Stomach smooth muscle (tissue), 2 donors: ENCODE measurements around the gene FAM72B.
"Not testable (repeated sequence)": the region's sequence is repeated elsewhere in the genome, so short reads cannot be mapped to it uniquely, and the experiment has no call there.

ENCODE experiments used
- H3K27ac ChIP-seq: one replicate; pipeline ENCODE4 v1.7.0; 2013; ENCODE audit warnings: mild to moderate bottlenecking, low read length, inconsistent platforms
- H3K27me3 ChIP-seq, 2 donors: one replicate each; pipeline ENCODE4 v1.7.0; 2013; ENCODE audit warnings: low read length in 2 of 2; ENCODE audit not compliant: insufficient read depth in 2 of 2, control insufficient read depth in 1 of 2
- H3K36me3 ChIP-seq, 2 donors: one replicate each; pipeline ENCODE4 v1.7.0; 2013; ENCODE audit warnings: low read length in 2 of 2; ENCODE audit not compliant: control insufficient read depth in 2 of 2, insufficient read depth in 2 of 2
- H3K4me1 ChIP-seq: one replicate; pipeline ENCODE4 v1.7.0; 2013; ENCODE audit warnings: low read length; ENCODE audit not compliant: control insufficient read depth, insufficient read depth
- H3K4me3 ChIP-seq, 2 donors: one replicate each; pipeline ENCODE4 v1.7.0; 2013; ENCODE audit warnings: low read length in 2 of 2
- H3K9ac ChIP-seq, 2 donors: one replicate each; pipeline ENCODE4 v1.7.0; 2013; ENCODE audit warnings: low read length in 2 of 2, mild to moderate bottlenecking in 1 of 2
- H3K9me3 ChIP-seq, 2 donors: one replicate each; pipeline ENCODE4 v1.7.0; 2013; ENCODE audit warnings: low read length in 2 of 2; ENCODE audit not compliant: control insufficient read depth in 2 of 2
- donor health status: healthy.
- donor health status: Pancreatic carcinoma.

The FAM72B gene

DNA sequence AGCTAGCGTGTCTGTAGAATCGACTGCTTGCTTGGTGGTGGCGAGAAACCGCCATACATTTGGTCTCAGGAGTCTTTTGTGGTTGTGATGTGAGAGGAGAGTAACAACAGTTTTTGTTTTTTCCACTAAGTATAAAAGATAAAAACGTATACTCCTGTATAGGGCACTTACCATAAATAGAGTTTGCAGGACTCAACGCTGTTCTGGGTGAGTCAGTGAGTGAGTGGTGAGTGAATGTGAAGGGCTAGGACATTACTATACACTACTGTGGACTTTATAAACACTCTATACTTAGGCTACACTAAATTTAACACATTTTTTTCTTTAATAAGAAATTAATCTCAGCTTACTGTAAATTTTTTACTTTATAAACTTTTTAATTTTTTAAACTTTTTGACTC is 43.7 kb downstream of the FAM72B start:
- H3K4me1 ChIP-seq, result not testable (repeated sequence)

DNA sequence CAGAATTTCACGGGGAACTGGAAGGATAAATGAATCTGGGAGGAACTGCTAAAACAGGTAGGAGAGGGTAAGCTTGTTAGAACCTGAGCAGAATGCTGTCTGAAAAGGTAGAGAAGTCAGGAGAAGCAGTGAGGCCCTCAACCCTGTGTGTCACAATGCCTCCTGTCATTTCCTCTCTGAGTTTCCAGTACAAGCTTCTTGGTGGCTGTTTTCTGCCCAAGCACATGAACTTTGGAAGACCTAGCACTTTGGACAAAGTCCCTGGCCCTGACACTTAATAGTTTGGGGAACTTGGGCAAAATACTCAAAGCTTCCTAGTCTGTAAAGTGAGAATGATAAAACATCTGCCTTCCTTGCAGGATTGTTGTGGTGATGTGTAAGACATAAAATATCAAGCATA is 52.6 kb downstream of the FAM72B start:
- not testable (repeated sequence) for H3K27ac ChIP-seq, H3K4me3 ChIP-seq, H3K9me3 ChIP-seq, H3K9ac ChIP-seq, H3K27me3 ChIP-seq, H3K36me3 ChIP-seq, H3K4me1 ChIP-seq

More for the DNA sequence above, 43.7 kb downstream of the FAM72B start:
- H3K27ac ChIP-seq, H3K36me3 ChIP-seq, H3K9me3 ChIP-seq, H3K27me3 ChIP-seq, H3K4me3 ChIP-seq, H3K9ac ChIP-seq: not testable (repeated sequence)

DNA sequence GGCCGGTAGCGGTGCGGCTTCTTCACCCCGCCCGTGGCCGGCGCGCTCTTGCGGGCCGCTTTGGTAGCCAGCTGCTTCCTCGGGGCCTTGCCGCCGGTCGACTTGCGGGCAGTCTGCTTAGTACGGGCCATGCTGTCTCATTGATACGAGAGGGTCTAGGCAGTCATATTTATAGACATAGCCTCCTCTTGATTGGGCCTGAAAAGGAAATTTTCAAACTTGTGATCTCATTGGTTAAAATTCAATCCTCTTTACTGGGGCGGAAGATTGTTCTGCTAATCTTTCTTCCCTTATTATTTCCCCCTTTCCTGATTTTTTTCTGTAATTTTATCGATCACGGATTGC is 65.7 kb downstream of the FAM72B start:
- not testable (repeated sequence) for H3K9me3 ChIP-seq, H3K4me1 ChIP-seq, H3K27me3 ChIP-seq, H3K9ac ChIP-seq, H3K36me3 ChIP-seq
- Histone ChIP-seq H3K27ac (peak overlapping the region; percentile 46), H3K4me3 (peak overlapping the region; percentile 43 to 72)
